GM10266 (cell line): ENCODE measurements around the gene PSMD14.

Experiments
- DNase-seq: peaks from one replicate; pipeline ENCODE4 v3.0.0; 2012; ENCODE audit errors: extremely low spot score
- TF ChIP-seq, protein P1 (sequence below): IDR thresholded peaks from 2 replicates; pipeline ENCODE4 v1.5.1; 2012; ENCODE audit warnings: mild to moderate bottlenecking, low read depth; ENCODE audit not compliant: control insufficient read depth, insufficient read depth; ENCODE audit errors: missing control alignments

The PSMD14 gene

DNA sequence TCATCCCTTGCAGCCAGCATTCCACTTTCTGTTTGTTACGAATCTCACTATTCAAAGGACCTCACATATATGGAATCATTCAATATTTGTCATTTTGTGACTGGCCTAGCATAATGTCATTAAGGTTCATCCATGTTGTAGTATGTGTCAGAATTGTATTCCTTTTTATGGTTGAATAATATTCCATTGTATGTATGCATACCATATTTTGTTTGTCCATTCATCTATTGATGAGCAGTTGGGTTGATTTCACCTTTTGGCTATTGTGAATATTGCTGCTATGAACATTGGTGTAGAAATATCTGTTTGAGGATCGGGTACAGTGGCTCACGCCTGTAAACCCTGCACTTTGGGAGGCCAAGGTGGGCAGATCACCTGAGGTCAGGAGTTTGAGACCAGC is 35.0 kb downstream of the PSMD14 start:
- DNase-seq, result no peak
- TF ChIP-seq, protein P1, sequence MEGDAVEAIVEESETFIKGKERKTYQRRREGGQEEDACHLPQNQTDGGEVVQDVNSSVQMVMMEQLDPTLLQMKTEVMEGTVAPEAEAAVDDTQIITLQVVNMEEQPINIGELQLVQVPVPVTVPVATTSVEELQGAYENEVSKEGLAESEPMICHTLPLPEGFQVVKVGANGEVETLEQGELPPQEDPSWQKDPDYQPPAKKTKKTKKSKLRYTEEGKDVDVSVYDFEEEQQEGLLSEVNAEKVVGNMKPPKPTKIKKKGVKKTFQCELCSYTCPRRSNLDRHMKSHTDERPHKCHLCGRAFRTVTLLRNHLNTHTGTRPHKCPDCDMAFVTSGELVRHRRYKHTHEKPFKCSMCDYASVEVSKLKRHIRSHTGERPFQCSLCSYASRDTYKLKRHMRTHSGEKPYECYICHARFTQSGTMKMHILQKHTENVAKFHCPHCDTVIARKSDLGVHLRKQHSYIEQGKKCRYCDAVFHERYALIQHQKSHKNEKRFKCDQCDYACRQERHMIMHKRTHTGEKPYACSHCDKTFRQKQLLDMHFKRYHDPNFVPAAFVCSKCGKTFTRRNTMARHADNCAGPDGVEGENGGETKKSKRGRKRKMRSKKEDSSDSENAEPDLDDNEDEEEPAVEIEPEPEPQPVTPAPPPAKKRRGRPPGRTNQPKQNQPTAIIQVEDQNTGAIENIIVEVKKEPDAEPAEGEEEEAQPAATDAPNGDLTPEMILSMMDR, result no peak

DNA sequence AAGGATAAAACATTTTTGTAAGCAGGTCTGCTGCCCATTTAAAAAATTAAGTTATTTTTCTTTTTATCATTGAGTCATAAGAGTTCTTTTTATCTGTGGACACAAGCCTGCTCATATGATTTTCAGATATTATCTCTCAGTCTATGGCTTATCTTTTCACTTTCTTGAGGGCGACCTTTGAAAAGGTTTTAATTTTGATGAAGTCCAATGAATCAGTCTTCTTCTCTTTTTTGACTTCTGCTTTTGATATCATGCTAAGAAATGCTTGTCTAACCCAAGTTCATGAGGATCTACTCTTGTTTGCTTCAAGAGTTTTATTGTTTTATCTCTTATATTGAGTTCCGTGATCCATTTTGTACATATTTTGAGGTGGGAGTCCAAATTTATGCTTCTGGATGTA is 36.5 kb downstream of the PSMD14 start:
- TF ChIP-seq, protein P1, result no peak
- DNase-seq, result no peak

DNA sequence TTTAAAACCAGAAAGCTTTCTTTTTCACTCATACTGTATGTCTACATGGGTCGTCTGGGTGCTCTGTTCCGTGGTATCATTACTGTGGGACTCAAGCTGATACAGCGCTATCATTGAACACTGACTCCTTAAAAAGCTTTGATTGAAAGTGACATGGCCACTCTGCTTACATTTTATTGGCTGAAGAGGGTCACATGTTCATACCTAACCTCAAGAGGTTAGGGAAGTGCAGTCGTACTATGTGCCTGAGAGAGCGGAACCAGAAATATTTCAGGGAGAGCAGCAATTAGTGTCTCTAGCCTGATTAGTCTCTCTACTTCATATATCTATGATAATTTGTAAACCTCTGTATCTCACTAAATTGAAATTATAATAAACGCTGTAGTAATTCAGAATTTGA is 43.5 kb downstream of the PSMD14 start:
- TF ChIP-seq, protein P1, result no peak
- no peak for DNase-seq

DNA sequence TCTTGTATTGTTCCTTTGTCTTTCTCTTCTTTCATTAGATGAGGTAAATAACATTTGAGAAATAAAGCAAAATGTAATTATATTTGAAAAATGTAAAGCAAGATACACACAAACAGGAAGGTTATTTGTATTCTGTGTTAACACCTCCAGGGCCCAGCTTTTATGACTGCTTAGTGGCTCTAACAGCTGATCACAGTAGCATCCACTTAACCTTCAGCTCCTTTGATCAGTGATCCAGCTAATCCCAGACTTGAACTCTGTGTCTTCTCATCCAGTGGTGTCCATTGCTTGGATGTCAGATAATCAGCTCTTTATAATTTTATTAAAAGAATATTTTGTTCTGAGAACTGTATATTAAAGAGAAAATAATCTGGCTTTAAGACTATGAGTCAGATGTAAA is 44.5 kb downstream of the PSMD14 start:
- DNase-seq, result no peak
- TF ChIP-seq, protein P1, result no peak

DNA sequence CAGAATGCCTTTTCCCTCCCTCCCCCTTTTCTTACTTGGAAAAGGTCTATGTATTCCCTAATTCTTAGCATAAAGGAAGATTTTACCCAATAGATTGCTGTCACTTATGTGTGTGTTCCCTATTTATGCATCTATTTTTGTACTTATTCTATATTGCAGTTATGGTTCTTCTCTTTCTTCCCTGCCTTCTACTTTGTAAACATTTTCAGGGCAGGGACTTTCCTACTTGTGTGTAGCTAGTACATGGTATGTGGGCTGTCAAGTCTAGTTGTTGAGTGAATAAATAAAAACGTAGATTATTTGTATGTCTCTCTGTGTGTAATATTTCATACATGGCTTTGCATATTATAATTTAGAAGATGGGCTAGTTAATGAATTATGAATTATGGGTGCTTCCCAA is 45.3 kb downstream of the PSMD14 start:
- no peak for DNase-seq
- TF ChIP-seq, protein P1, result no peak

DNA sequence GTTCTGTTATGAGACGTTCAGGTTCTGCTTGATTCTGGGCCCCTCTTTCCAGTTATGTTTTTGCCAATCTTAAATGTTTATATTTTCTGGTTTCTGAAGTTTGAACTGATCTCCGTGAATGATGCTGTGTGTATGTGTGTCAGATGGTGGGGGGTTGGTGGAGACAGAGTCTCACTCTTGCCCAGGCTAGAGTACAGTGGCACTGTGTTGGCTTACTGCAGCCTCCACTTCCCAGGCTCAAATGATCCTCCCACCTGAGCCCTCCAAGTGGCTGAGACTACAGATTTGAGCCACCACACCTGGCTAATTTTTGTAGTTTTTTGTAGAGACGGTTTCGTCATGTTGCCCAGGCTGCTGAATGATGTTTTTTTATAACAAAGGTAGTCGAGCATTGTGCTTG is 45.9 kb downstream of the PSMD14 start:
- no peak for DNase-seq
- TF ChIP-seq, protein P1, result no peak

DNA sequence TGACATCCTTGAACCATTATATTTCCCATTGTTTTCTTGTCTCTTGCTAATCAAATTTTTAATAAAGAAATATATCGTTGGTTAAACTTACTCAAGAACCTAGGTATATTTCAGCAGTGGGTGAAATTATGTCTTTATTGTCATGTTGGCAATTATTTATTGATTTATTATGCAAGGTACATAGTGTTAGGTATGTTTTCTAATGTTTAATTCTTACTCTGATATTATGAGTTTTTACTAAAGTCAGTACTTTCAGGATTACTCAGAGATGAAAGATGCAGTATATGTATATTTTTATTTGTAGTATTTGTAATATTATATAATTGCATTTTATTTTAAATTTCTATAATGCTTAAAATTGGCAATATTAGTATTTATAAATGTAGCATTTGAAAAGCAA is 46.9 kb downstream of the PSMD14 start:
- DNase-seq, result no peak
- TF ChIP-seq, protein P1, result no peak
